Airway epithelial cell (primary cell): Measurements from ENCODE around the gene TEX48. TPM values are rescaled to one million over a fixed set of nuclear protein-coding genes. Genes with fewer than 3 reads are reported as not detected.

Experiments
- total RNA-seq: library from RNA; depleted of rRNA; stranded (reverse); fragments of >200 nt; gene quantifications from 2 replicates; pipeline ENCODE4 v1.2.3, GENCODE V29; 2015

TEX48 gene
- total RNA-seq: not detected in 2 replicates

GRCh38 chr9:114681594-114682332 lies at the start of gene TEX48:
Gene TEX48 (minus strand): TSS chr9:114682192. CDS start chr9:114671723, 10,469 bp downstream.

GRCh38 chr9:114657705-114658104 lies 24.3 kb downstream of the TEX48 start, which contains the start of gene TEX53:
Gene TEX53 (minus strand): TSS chr9:114657805. CDS start chr9:114657774, 31 bp downstream.

Other genes with a start within 250 kb of the TEX48 start
- gene WHRN, start 176.7 kb downstream of the TEX48 start, total RNA-seq: 0.88 and 3.1 TPM in 2 replicates
- gene ATP6V1G1, start 94.4 kb downstream of the TEX48 start, total RNA-seq: 167 and 174 TPM in 2 replicates
- gene TMEM268, start 70.9 kb downstream of the TEX48 start, total RNA-seq: 2.2 and 7.5 TPM in 2 replicates
- not detected in 2 replicates for gene TEX53, start 24.4 kb downstream of the TEX48 start, total RNA-seq
- 0.28 and 0.42 TPM in 2 replicates for gene TNFSF15, start 123.8 kb upstream of the TEX48 start, total RNA-seq
- not detected in 2 replicates for gene TNFSF8, start 248.4 kb upstream of the TEX48 start, total RNA-seq